ENCODE results near the gene MCUB.
"Not testable (repeated sequence)": the region's sequence is repeated elsewhere in the genome, so short reads cannot be mapped to it uniquely, and the experiment has no call there.

Gene MCUB

DNA sequence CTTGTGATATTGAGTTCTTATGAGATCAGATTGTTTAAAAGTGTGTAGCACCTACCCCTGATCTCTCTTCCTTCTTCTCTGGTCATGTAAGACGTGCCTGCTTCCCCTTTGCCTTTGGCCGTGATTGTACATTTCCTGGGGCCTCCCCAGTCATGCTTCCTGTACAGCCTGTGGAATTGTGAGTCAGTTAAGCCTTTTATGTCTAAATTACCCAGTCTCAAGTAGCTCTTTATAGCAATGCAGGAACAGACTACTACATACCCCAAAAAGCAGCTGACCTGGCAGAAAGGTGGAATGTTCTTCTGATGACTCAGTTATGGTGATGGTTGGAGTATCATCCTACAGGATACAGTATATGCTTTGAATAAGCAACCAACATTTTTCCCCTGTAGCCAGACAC, 11.4 kb upstream of the MCUB start:
- TF ChIP-seq, protein P1, sequence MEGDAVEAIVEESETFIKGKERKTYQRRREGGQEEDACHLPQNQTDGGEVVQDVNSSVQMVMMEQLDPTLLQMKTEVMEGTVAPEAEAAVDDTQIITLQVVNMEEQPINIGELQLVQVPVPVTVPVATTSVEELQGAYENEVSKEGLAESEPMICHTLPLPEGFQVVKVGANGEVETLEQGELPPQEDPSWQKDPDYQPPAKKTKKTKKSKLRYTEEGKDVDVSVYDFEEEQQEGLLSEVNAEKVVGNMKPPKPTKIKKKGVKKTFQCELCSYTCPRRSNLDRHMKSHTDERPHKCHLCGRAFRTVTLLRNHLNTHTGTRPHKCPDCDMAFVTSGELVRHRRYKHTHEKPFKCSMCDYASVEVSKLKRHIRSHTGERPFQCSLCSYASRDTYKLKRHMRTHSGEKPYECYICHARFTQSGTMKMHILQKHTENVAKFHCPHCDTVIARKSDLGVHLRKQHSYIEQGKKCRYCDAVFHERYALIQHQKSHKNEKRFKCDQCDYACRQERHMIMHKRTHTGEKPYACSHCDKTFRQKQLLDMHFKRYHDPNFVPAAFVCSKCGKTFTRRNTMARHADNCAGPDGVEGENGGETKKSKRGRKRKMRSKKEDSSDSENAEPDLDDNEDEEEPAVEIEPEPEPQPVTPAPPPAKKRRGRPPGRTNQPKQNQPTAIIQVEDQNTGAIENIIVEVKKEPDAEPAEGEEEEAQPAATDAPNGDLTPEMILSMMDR (IDR thresholded peaks at IDR 0.05; ENCODE audit: low read depth, low read length, missing control alignments), result no peak
- no peak overlapping the region for H3K4me3 ChIP-seq (replicated peaks; ENCODE audit: low read depth, low read length)
- DNase-seq (ENCODE audit: extremely low read depth, low read depth), result peak; percentile 21

- TF ChIP-seq, protein P1 (IDR thresholded peaks at IDR 0.05; ENCODE audit: low read depth, low read length, missing control alignments), result no peak
- no peak for DNase-seq (ENCODE audit: extremely low read depth, low read depth)
Observed at GRCh38 chr4:109552237-109552636, 7.8 kb upstream of the MCUB start.

GRCh38 chr4:109553130-109553529, 6.9 kb upstream of the MCUB start:
- H3K4me3 ChIP-seq (replicated peaks; ENCODE audit: low read depth, low read length), result no peak overlapping the region
- no peak for DNase-seq (ENCODE audit: extremely low read depth, low read depth)
- TF ChIP-seq, protein P1 (IDR thresholded peaks at IDR 0.05; ENCODE audit: low read depth, low read length, missing control alignments), result no peak

More at GRCh38 chr4:109552237-109552636, 7.8 kb upstream of the MCUB start:
- no peak overlapping the region for H3K4me3 ChIP-seq (replicated peaks; ENCODE audit: low read depth, low read length)

- TF ChIP-seq, protein P1 (IDR thresholded peaks at IDR 0.05; ENCODE audit: low read depth, low read length, missing control alignments), result no peak
- no peak overlapping the region for H3K4me3 ChIP-seq (replicated peaks; ENCODE audit: low read depth, low read length)
- DNase-seq (ENCODE audit: extremely low read depth, low read depth), result no peak
Observed at GRCh38 chr4:109554971-109555370, 5.1 kb upstream of the MCUB start.

DNA sequence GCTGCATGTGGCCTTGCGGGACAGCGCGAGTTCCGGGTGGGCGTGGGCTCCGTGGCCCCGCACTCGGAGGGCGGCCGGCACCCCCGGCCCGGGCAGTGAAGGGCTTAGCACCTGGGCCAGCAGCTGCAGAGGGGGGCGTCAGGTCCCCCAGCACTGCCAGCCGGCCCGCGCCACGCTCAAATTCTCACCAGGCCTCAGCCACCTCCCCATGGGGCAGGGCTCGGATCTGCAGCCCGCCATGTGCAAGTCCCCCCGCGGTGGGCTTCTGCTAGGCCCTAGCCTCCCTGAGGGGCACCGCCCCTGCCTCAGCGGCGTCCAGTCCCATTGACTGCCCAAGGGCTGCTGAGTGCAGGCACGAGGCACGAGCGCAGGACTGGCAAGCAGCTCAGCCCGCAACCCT, 2.6 kb upstream of the MCUB start:
- no peak overlapping the region for H3K4me3 ChIP-seq (replicated peaks; ENCODE audit: low read depth, low read length)
- no peak for DNase-seq (ENCODE audit: extremely low read depth, low read depth)
- TF ChIP-seq, protein P1 (IDR thresholded peaks at IDR 0.05; ENCODE audit: low read depth, low read length, missing control alignments), result no peak

GRCh38 chr4:109558095-109558494, 2.0 kb upstream of the MCUB start:
- DNase-seq (ENCODE audit: extremely low read depth, low read depth), result not testable (repeated sequence)

DNA sequence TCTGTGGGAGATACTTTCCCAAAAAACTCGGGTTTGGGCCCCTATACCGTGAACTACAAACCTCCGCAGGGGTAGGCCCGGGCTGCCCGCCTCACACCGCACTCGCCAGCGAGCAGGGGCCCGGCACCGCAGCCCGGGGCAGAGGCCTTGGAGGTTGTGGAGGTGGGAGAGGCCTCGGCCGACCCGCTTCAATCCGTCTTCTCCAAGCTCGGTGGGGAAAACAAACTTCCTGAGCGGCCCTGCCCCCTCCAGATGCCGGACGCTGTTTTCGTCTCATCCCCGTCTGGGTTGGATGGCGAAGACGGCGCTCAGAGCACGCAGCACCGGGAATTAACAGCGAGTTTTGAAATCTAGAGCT, 442 bp upstream of the MCUB start:
- peak overlapping the region; percentile 72 for H3K4me3 ChIP-seq (replicated peaks; ENCODE audit: low read depth, low read length)
- no peak for DNase-seq (ENCODE audit: extremely low read depth, low read depth)
- TF ChIP-seq, protein P1 (IDR thresholded peaks at IDR 0.05; ENCODE audit: low read depth, low read length, missing control alignments), result no peak

More at GRCh38 chr4:109558095-109558494, 2.0 kb upstream of the MCUB start:
- not testable (repeated sequence) for H3K4me3 ChIP-seq (replicated peaks; ENCODE audit: low read depth, low read length)
